Left ventricle myocardium inferior (tissue), 1 donor: ENCODE data around the gene KANK4. TPM values are rescaled to one million over a fixed set of nuclear protein-coding genes. Genes with fewer than 3 reads are reported as not detected.
"Not testable (repeated sequence)": the region's sequence is repeated elsewhere in the genome, so short reads cannot be mapped to it uniquely, and the experiment has no call there.

Experiments used
- DNase-seq: peaks from one replicate; pipeline ENCODE4 v3.0.0-alpha.2; 2020
- H3K27ac ChIP-seq: fragments of 200-600 bp; replicated peaks from 2 replicates; pipeline ENCODE4 v1.8.0; 2021
- H3K27me3 ChIP-seq: fragments of 200-600 bp; 2 replicates; pipeline ENCODE4 v1.8.0; 2021; ENCODE audit warnings: low read depth
- H3K36me3 ChIP-seq: fragments of 200-600 bp; 2 replicates; pipeline ENCODE4 v1.8.0; 2021
- H3K4me1 ChIP-seq: fragments of 200-600 bp; 2 replicates; pipeline ENCODE4 v1.8.0; 2021
- H3K4me3 ChIP-seq: fragments of 200-600 bp; 2 replicates; pipeline ENCODE4 v1.8.0; 2021; ENCODE audit warnings: mild to moderate bottlenecking, moderate library complexity
- H3K9me3 ChIP-seq: fragments of 200-600 bp; replicated peaks from 2 replicates; pipeline ENCODE4 v1.8.0; 2021
- intact Hi-C: fragments of 100-400 bp; cut with micrococcal nuclease; formaldehyde crosslinking; loops from one replicate; pipeline ENCODE4 v1.11.0; 2022
- total RNA-seq: library from RNA; stranded (reverse); fragmentation: NEBNext Ultra II Directional; extraction: Animal tissue kit (Norgen Biotek cat#: 25700); gene quantifications from one replicate; pipeline ENCODE4 v1.2.1, GENCODE V29; 2021
- TF ChIP-seq, protein P1 (sequence below): fragments of 200-600 bp; IDR thresholded peaks from 2 replicates; pipeline ENCODE4 v1.8.0; 2021; ENCODE audit warnings: antibody characterized with exemption, mild to moderate bottlenecking, borderline replicate concordance
- donor health status: DM: no; HTN: yes; CAD: no; lungs with severe emphysema.

The KANK4 gene
- total RNA-seq, 1 donor from 2014 or later: 0.11 TPM

DNA sequence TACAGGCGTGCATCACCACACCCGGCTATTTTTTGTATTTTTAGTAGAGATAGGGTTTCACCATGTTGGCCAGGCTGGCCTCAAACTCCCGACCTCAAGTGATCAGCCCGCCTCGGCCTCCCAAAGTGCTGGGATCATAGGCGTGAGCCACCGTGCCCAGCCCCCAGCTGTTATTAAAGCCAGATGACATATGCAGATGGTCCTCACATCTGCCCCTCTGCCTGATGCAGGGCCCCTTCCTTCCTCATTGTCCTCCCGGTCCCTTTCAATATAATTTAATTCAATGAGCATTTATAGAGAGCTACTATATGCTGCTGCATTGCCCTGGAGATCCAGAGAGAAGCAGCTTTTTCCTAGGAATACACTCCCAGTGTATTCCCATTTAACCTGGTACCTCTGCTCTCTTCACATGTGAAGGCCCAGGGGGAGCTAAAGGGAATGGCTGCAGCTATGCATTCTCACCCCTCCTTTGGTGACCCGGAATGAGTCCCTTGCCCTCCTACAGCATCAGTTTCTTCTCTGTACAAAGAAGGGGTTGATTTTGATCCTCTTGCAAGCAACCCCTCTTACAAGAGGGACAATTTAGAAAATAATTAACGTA lies 69.0 kb downstream of the KANK4 start:
- intact Hi-C loops: no loop called here
- no peaks in the 10 kb centered on the region for H3K9me3 ChIP-seq
- no peaks in the 10 kb centered on the region for H3K36me3 ChIP-seq
- no peak overlapping the region for H3K27ac ChIP-seq
- peaks cover 5% of the 10 kb centered on the region for H3K27me3 ChIP-seq
- no peaks in the 10 kb centered on the region for H3K4me1 ChIP-seq
- no peak for DNase-seq
- TF ChIP-seq, protein P1, sequence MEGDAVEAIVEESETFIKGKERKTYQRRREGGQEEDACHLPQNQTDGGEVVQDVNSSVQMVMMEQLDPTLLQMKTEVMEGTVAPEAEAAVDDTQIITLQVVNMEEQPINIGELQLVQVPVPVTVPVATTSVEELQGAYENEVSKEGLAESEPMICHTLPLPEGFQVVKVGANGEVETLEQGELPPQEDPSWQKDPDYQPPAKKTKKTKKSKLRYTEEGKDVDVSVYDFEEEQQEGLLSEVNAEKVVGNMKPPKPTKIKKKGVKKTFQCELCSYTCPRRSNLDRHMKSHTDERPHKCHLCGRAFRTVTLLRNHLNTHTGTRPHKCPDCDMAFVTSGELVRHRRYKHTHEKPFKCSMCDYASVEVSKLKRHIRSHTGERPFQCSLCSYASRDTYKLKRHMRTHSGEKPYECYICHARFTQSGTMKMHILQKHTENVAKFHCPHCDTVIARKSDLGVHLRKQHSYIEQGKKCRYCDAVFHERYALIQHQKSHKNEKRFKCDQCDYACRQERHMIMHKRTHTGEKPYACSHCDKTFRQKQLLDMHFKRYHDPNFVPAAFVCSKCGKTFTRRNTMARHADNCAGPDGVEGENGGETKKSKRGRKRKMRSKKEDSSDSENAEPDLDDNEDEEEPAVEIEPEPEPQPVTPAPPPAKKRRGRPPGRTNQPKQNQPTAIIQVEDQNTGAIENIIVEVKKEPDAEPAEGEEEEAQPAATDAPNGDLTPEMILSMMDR: no peak
- no peak overlapping the region for H3K4me3 ChIP-seq

DNA sequence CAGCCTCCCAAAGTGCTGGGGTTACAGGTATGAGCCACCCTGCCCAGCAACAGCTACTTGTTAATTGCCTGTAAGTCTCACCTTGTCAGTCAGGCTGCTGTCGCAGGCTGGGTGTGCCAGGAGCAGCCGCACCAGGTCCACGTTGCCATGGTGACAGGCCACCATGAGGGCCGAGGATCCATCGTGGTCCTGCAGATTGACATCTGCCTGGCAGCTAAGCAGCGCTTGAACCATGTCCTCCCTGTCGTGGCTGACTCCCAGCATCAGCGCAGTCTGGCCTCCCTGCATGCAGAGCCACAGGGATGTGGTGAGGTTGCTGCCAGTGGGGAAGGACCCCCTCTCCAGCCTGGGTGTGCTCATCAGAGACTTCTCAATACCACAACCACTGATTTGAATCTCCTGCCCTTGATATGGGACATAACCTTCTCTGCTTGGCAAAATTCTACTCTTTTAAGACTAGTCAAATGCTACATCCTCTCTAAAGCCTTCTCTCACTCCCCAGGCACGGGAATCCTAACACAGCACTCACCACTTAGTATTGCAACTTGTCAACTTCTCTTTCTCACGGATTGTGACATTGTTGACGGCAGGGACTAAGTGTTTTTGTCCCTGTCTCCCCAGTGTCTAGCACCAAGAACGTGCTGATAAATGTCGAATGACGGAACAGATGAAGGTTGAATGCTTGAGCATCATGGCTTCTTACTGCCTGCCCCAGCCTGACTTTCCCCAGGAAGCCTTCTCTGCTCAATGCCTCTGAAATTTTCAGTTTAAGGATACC lies 71.7 kb downstream of the KANK4 start:
- TF ChIP-seq, protein P1: no peak
- Histone ChIP-seq H3K9me3 (no peaks in the 10 kb centered on the region), H3K4me3 (no peak overlapping the region), H3K4me1 (no peaks in the 10 kb centered on the region), H3K27ac (no peak overlapping the region), H3K36me3 (no peaks in the 10 kb centered on the region), H3K27me3 (peaks cover 20% of the 10 kb centered on the region)
- intact Hi-C loops: no loop called here
- no peak for DNase-seq

DNA sequence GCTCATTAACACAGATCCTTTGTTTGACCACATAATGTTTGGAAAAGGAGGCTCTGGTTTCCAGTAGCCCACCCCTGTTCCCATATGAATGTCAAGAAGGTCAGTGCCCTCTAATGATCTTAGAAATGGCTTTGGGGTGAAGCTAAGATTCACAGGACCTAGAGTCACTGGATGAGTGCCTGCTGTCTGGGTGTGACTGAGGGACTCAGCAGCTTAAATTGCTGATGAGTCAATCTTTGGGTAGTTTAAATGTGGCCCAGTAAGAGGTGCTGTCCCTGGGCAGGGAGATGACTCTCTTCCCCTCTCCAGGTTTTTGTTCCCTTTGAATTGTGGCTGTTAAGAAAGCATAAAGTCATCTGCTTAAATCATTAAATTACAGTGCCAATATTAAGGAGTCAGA lies 74.0 kb downstream of the KANK4 start:
- TF ChIP-seq, protein P1: no peak
- H3K27ac ChIP-seq: no peak overlapping the region
- no peaks in the 10 kb centered on the region for H3K36me3 ChIP-seq
- intact Hi-C loops: no loop called here
- no peak for DNase-seq
- no peaks in the 10 kb centered on the region for H3K9me3 ChIP-seq
- H3K4me3 ChIP-seq: no peak overlapping the region
- peaks cover 20% of the 10 kb centered on the region for H3K27me3 ChIP-seq
- H3K4me1 ChIP-seq: peaks cover 8% of the 10 kb centered on the region

DNA sequence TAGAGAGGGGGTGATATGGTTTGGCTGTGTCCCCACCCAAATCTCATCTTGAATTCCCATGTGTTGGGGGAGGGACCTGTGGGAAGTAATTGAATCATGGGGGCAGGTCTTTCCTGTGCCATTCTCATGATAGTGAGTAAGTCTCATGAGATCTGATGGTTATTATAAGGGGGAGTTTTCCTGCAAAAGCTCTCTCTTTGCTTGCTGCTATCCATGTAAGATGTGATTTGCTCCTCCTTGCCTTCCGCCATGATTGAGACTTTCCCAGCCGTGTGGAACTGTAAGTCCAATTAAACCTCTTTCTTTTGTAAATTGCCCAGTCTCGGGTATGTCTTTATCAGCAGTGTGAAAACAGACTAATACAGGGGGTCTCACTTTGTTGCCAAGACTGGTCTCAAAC lies 74.9 kb downstream of the KANK4 start:
- H3K4me3 ChIP-seq, H3K9me3 ChIP-seq, H3K27ac ChIP-seq, H3K36me3 ChIP-seq, H3K4me1 ChIP-seq, intact Hi-C loops, DNase-seq: not testable (repeated sequence)
- peaks cover 20% of the 10 kb centered on the region for H3K27me3 ChIP-seq

DNA sequence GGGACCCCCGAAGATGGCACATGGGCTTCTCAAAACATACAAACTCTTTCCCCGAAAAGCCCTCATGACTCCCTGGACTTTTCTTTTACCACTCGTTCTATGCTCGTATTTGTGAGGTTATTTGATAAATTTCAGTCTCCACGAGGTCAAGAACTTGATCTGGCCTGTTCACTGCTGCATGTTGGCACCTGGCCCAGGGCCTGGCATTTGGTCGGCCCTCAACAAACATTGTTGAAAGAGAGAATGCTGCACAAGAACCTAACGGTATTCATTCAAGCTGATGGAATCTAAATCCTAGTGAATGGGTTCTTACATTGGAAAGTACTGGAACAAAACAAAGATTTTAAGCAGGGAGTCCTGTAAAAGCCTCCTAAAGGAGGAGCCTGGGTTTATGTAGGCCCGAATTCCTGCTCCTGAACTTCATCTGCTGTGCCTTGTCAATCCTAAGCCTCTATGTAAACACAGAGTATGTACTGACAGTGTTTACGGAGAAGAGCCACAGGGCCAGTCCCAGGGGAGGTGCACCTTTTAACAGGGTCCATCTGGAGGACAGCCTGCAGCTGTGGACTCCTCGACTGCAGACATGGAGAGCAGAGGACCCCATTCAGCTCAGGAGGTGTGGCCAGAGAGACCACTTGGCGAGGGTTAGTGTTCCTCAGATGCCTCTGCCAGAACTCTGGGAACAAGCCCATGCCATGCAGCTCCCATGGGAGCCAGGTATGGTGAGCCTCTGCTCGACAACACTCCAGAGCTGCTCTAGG lies 77.7 kb downstream of the KANK4 start:
- TF ChIP-seq, protein P1: no peak
- Histone ChIP-seq H3K27ac (no peak overlapping the region), H3K9me3 (no peaks in the 10 kb centered on the region), H3K36me3 (no peaks in the 10 kb centered on the region), H3K4me1 (peaks cover 8% of the 10 kb centered on the region), H3K27me3 (peaks cover 22% of the 10 kb centered on the region), H3K4me3 (no peak overlapping the region)
- peak; percentile 32 for DNase-seq
- intact Hi-C loops: no loop called here
